GM10266 (cell line): ENCODE measurements around the gene SCN4B.

Experiments
- DNase-seq: peaks from one replicate; pipeline ENCODE4 v3.0.0; 2012; ENCODE audit errors: extremely low spot score
- CTCF ChIP-seq: IDR thresholded peaks from 2 replicates; pipeline ENCODE4 v1.5.1; 2012; ENCODE audit warnings: mild to moderate bottlenecking, low read depth; ENCODE audit not compliant: control insufficient read depth, insufficient read depth; ENCODE audit errors: missing control alignments

SCN4B gene

GRCh38 chr11:118148856-118149255, 3.8 kb downstream of the SCN4B start:
- DNase-seq: no peak
- TF ChIP-seq CTCF: no peak

GRCh38 chr11:118148240-118148639, 4.4 kb downstream of the SCN4B start:
- no peak for TF ChIP-seq CTCF
- DNase-seq: no peak

GRCh38 chr11:118147502-118147901, 5.1 kb downstream of the SCN4B start:
- TF ChIP-seq CTCF: no peak
- no peak for DNase-seq

- no peak for TF ChIP-seq CTCF
Observed at GRCh38 chr11:118146554-118146953, 6.1 kb downstream of the SCN4B start.

GRCh38 chr11:118145285-118146227, 7.1 kb downstream of the SCN4B start:
- peak; percentile 89 for TF ChIP-seq CTCF
- DNase-seq: peak; percentile 95

More at GRCh38 chr11:118146554-118146953, 6.1 kb downstream of the SCN4B start:
- DNase-seq: no peak

- DNase-seq: no peak
- TF ChIP-seq CTCF: no peak
Observed at GRCh38 chr11:118144301-118145268, 8.0 kb downstream of the SCN4B start.

- no peak for DNase-seq
- no peak for TF ChIP-seq CTCF
Observed at GRCh38 chr11:118143661-118144185, 8.9 kb downstream of the SCN4B start.
